ENCODE measurements around the gene CROCC2.

Gene CROCC2

GRCh38 chr2:240869956-240870875 is 35.9 kb upstream of the CROCC2 start:
- Histone ChIP-seq H3K27me3 (ENCODE audit: low read length) (no peaks in the 10 kb centered on the region), H3K9ac (ENCODE audit: low read length) (no peak overlapping the region), H3K79me2 (ENCODE audit: insufficient read depth, low read length) (no peaks in the 10 kb centered on the region), H3K9me2 (replicated peaks; ENCODE audit: insufficient read depth, low read length) (no peaks in the 10 kb centered on the region), H3K36me3 (ENCODE audit: low read length) (no peaks in the 10 kb centered on the region), H2AFZ (ENCODE audit: low read depth, low read length, severe bottlenecking) (no peak overlapping the region), H3K9me3 (ENCODE audit: insufficient read depth, low read length) (no peaks in the 10 kb centered on the region), H3K27ac (ENCODE audit: low read depth, low read length) (no peak overlapping the region), H3K4me3 (ENCODE audit: insufficient read depth, low read length, poor library complexity, severe bottlenecking) (no peak overlapping the region), H3K4me2 (ENCODE audit: low read depth, low read length, poor library complexity, severe bottlenecking) (no peak overlapping the region), H4K20me1 (ENCODE audit: low read depth, low read length) (no peaks in the 10 kb centered on the region), H3F3A (ENCODE audit: insufficient read depth) (no peaks in the 10 kb centered on the region)
- no peak for TF ChIP-seq EZH2phosphoT487 (conservative IDR thresholded peaks at IDR 0.05; ENCODE audit: low read length)
- TF ChIP-seq CTCF (IDR thresholded peaks at IDR 0.05; ENCODE audit: insufficient read depth, low read length, poor library complexity, severe bottlenecking), result no peak

GRCh38 chr2:240871071-240871958 is 34.8 kb upstream of the CROCC2 start:
- H3K4me2 ChIP-seq (ENCODE audit: low read depth, low read length, poor library complexity, severe bottlenecking), result no peak overlapping the region

More at GRCh38 chr2:240871071-240871958, 34.8 kb upstream of the CROCC2 start:
- no peaks in the 10 kb centered on the region for H4K20me1 ChIP-seq (ENCODE audit: low read depth, low read length)
- no peaks in the 10 kb centered on the region for H3F3A ChIP-seq (ENCODE audit: insufficient read depth)
- no peaks in the 10 kb centered on the region for H3K9me3 ChIP-seq (ENCODE audit: insufficient read depth, low read length)
- H3K9me2 ChIP-seq (replicated peaks; ENCODE audit: insufficient read depth, low read length), result no peaks in the 10 kb centered on the region
- no peak overlapping the region for H3K4me3 ChIP-seq (ENCODE audit: insufficient read depth, low read length, poor library complexity, severe bottlenecking)
- H3K36me3 ChIP-seq (ENCODE audit: low read length), result no peaks in the 10 kb centered on the region
- no peaks in the 10 kb centered on the region for H3K27me3 ChIP-seq (ENCODE audit: low read length)
- H2AFZ ChIP-seq (ENCODE audit: low read depth, low read length, severe bottlenecking), result no peak overlapping the region
- TF ChIP-seq EZH2phosphoT487 (conservative IDR thresholded peaks at IDR 0.05; ENCODE audit: low read length) (no peak), CTCF (IDR thresholded peaks at IDR 0.05; ENCODE audit: insufficient read depth, low read length, poor library complexity, severe bottlenecking) (no peak)
- H3K79me2 ChIP-seq (ENCODE audit: insufficient read depth, low read length), result no peaks in the 10 kb centered on the region
- H3K9ac ChIP-seq (ENCODE audit: low read length), result no peak overlapping the region
- no peak overlapping the region for H3K27ac ChIP-seq (ENCODE audit: low read depth, low read length)
